Left colon (tissue), 2 donors: Measurements from ENCODE around the gene HNMT. TPM values are rescaled to one million over a fixed set of nuclear protein-coding genes. Genes with fewer than 3 reads are reported as not detected.
A peak's percentile ranks its signal among the peaks of the same experiment; 100 is the strongest.
"Not testable (repeated sequence)": the region's sequence is repeated elsewhere in the genome, so short reads cannot be mapped to it uniquely, and the experiment has no call there.

Experiments
- ATAC-seq: fragments of 200-7000 bp; cut with Tn5 transposase; one replicate; pipeline ENCODE4 v1.9.1; 2020; ENCODE audit warnings: mild to moderate bottlenecking, moderate library complexity
- DNase-seq, 2 donors: peaks; one replicate each; pipeline ENCODE4 v3.0.0-alpha.2; 2020
- intact Hi-C, 2 donors: fragments of 100-400 bp; cut with DNase I in 1 of 2; cut with micrococcal nuclease in 1 of 2; formaldehyde crosslinking; loops; one replicate each; pipeline versions ENCODE4 v1.11.2 to v1.14.0; 2022; cut with DNase I, micrococcal nuclease
- total RNA-seq, 2 donors: library from RNA; stranded (reverse); fragmentation: NEBNext Ultra II Directional; extraction: Animal tissue kit (Norgen Biotek cat#: 25700); gene quantifications; one replicate each; pipeline ENCODE4 v1.2.1, GENCODE V29; 2021
- donor health status: DM: no; HTN: no; CAD: no.
- donor health status: DM: yes; HTN: yes; CAD: no.

HNMT gene
- total RNA-seq, 2 donors from 2014 or later = 74.0 to 78.2 TPM

DNA sequence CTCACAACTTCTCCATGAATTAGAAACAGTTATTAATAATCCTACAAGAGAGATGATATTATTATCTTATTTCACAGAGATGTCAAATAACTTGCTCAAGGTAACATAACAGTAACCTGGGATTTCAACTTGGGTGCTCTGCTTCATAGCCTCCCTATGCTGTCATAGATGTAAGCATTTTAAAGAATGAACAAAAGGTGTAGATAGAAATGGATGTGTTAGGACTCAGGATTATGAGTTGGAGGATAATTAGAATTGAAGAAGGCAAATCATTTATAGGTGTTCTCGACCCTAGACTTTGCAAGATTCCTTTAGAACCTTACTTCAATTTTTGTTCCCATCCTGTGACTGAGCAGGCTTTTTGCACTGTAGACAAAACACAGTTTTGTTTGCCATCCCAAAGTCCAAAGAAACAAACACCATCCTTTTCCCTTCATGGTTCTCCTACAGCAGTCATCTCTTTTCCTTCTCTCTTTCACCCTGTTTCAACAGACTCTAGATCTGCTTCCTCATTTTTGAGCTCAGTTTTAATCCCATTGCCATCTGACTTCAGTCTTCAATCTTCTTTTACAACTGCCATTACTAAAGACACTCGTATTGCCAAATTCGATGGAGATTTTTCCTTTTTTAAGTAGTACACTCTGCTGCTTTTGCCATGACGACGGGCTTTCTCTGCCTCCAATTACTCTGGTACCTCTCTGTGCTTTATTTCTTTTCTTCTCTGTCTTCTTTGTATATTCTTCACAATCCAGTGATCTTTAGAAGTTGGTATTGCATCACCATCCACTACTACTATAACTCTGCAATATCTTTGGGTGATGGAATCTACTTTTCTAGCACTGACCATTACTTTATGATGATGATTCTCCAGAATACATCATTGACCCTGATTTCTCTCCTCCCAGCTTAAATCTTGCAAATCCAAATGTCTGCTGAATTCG is 4.5 kb downstream of the HNMT start:
- ATAC-seq = no peak
- intact Hi-C loops = no loop called here
- DNase-seq = no peak

DNA sequence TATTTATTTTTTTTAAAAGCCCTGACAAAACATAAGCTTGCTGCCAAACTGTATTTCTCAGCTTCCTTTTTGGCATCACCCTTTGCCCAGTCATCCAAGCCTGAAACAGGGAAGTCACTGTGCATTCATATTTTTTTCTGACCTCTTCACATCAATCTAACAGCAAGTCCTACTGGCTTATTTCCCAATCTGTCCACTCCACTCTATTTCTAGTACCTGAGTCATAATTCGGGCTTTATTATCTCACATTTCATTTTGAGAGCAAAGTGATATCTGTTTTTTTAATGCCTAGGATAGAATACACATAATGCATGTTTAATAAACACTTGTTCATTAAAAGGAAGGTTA is 5.1 kb downstream of the HNMT start:
- DNase-seq (no peak), ATAC-seq (peak; percentile 31)
- intact Hi-C loops = no loop called here

DNA sequence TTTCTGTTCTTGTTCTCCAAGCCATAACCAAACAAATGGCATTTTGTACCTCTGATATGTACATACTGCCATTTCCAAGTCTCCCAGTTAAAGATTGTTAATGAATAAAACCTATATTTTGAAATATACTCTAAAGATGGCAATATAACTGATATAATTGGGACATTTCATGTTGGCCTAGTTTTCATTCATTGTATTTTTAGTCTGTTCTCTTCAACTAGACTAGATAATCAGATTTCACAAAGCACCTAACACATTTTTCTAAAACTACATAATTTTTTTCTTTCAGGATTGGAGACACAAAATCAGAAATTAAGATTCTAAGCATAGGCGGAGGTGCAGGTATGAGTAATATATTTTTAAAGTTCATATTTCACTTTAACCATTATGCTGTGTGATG is 5.6 kb downstream of the HNMT start:
- intact Hi-C loops = no loop called here
- ATAC-seq (no peak), DNase-seq (no peak)

DNA sequence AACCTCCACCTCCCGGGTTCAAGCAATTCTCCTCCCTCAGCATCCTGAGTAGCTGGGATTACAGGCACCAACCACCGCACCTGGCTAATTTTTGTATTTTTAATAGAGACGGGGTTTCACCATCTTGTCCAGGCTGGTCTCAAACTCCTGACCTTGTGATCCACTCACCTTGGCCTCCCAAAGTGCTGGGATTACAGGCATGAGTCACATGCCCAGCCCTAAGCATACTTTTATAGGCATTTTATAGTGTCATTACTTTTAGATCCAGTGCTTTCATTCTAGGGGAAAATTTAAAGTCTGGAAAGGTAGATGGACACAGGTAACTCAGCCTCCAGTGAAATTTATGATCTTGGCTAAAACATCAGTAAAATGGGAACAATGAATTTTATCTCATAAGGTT is 7.0 kb downstream of the HNMT start:
- DNase-seq, intact Hi-C loops: not testable (repeated sequence)
- ATAC-seq = peak; percentile 52

DNA sequence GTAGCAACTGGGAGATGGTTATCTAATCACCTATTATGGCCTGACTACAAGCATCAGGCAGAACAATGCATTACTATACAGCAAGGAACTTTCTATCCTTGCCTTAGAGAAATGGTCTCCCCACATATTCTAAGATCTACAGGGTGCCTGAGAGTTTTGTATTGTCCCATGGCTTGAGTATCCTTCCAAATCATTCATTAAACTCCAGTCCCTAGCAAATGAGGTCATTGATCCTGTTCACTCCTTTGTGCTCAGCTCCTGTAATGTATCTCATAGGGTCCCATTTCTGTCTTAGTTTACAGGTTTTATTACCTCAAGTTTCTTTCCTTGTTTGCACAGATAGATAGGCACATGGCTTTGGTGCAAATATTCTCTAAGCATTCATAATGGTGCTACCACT is 9.0 kb downstream of the HNMT start:
- intact Hi-C loops = no loop called here
- DNase-seq (no peak), ATAC-seq (peak; percentile 45)

DNA sequence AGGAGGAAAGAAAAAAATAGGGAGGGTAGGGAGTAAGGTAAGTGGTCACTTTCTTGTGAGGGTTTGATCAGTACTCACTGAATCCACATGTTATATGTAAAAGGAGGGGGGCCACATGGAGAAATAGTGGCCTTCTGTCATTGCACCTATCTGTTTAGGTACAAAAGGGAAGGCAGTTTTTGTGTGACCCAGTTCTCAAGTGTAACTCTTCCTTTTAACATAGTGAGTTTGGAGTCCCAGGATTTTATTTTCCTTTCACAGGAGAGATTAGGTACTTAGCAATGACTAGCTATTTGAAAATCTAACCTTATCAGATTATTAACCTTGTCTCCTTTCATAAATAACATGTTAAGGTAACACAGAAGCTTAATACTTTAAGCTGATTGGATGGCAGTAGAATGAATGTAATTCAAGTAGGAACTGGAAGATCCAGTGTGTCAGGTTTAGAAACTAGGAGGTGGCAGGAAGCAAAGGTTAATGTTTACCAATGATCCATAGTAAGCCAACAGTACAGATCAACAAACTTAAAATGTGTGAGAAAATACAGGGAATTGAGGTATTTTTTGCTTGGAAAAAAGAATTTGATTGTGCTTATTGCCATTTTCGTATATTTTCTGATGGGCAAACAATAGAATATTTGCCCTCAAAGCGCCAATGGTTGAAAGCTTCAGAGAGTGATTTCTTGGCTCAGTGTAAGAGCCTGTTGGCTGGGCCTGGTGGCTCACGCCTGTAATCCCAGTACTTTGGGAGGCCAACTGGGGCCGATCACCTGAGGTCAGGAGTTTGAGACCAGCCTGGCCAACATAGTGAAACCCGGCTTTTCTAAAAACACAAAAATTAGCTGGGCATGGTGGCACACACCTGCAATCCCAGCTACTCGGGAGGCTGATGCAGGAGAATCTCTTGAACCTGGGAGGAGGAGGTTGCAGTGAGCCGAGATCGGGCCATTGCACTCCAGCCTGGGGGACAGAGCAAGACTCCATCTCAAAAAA is 11.3 kb downstream of the HNMT start:
- DNase-seq = no peak
- intact Hi-C loops = no loop called here
- peak; percentile 94 for ATAC-seq

DNA sequence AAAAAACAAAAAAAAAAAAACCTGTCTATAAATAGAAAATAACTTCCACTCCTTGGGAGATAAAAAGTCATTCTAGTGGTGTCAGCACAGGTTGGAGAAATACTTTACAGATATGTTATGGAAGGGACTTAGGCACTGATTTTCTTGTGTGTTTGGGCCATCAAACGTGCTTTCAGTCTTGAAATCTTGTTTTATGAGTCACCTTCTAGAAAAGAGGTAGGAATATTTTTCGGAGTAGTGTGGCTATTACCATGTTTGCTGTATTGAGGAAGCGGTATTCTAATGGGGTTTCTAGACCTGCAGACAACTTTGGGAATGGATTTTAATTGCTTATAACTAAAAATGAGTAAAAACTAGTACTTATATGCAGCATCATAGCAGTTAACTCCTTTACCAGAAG is 12.0 kb downstream of the HNMT start:
- ATAC-seq = no peak
- no peak for DNase-seq
- intact Hi-C loops = no loop called here

DNA sequence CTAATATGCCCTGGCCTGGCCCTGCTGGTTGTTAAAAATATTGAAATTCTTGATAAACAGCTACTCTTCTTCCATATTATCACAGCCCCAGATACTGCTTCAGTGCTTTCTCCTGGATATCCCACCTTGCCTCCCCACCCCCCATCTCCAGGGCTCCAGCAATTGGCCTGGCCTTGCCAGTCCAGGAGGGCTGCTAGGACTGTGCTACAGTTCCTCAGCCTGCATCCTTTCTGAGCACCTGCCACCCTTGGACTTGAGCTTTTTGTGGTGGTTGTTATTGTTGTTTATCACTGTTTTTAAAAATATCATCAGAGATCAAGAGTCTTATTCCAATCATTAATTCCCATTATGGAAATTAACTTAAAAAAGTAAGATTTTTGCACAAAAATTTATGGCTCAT is 13.5 kb downstream of the HNMT start:
- intact Hi-C loops = no loop called here
- no peak for ATAC-seq
- no peak for DNase-seq

DNA sequence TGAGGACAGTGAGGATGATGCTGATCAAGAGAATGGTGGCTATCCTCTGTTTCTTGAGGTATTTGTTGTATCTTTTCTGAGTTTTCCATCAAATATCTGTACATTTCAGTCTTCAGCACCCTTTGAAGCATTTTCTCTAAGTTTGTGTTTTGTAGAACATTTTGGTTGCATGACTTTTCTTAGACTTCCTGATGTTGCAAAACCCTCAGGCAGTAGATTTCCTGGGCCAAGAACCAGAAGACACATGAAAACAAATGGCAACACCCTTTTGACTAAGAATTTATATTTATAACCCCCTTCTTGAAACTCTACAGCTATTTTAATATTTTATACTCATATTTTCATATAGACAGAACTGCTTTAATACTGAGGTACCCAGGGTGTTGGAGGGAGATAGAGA is 16.2 kb downstream of the HNMT start:
- DNase-seq (no peak), ATAC-seq (no peak)
- intact Hi-C loops = no loop called here

DNA sequence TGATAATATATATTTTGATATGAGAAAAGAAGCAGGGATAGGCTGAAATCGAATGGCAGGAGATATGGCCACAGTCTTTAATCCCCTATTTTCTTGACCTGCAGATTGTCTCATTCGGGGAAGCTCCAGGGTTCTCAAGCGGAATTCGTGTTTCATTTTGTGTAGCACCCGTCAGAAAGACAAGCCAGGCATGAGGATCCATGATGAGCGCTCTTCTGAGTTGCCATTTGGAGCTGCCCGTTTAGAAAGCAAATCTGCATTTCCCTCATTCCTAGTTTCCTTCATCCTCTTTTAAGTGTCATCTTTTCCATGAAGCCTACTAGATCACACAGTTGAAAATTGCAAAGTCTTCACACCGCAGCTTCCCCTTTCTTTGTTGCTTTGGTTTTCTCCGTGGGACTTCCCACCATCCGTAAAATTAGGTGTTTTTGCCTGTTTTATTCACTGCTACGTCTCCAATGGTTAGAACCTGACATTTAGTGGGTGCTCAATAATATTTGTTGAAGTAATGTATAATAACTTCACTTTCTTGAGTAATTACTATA is 16.9 kb downstream of the HNMT start:
- intact Hi-C loops = no loop called here
- ATAC-seq (no peak), DNase-seq (no peak)

DNA sequence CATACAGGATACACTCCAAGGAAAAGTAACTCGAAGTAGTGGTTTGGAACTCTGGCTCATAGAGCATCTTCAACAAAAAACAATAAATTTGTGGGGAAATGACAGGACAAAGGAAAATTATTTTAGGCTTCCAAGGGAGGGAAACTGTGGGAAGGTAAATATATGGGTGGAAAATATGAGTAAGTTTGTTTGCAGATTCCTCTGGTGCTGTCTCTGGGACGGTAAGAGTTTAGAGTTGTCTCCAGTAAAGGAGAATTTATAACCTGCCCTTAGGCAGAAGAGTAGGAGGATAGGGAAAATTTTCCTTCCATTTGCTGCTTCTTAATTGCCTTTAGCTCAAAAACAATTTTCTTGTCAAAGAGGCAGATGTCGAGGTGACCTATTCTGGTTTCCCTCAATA is 19.3 kb downstream of the HNMT start:
- ATAC-seq = no peak
- intact Hi-C loops = no loop called here

DNA sequence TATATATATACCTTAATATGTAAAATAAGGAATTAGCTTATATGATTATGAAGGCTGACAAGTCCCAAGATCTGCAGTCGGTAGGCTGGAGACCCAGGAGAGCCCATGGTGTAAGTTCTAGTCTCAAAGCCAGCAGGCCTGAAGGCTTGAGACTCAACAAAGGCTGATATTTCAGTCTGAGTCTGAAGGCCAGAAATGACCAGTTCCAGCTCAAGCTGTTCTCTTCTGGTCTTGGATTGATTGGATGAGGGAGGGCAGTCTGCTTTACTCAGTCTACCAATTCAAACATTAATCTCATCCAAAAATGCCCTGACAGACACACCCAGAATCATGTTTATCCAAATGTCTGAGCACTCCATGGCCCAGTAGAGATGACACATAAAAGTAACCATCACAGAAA is 22.0 kb downstream of the HNMT start:
- ATAC-seq = no peak

More for the DNA sequence above, 19.3 kb downstream of the HNMT start:
- DNase-seq = no peak

DNA sequence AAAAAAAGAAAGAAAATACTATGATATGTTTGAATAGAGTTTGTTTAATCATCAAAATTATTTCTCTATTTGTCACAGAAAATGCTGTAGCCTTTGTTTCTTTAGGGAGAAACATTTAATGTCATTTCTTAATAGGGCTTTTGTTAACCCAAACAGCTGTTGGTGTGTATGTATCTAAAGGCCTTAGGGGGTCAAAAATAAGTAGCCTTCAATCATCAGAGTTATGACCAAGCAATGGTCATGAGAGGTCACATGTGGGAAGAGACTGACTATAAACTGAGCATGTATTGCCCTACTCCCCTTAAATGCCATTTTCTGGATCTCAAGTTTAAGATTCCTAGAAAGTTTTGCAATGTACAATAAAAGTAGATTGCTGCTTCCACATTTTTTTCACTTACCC is 22.7 kb downstream of the HNMT start:
- intact Hi-C loops = no loop called here
- ATAC-seq (no peak), DNase-seq (no peak)

More for the DNA sequence above, 22.0 kb downstream of the HNMT start:
- intact Hi-C loops = no loop called here
- no peak for DNase-seq

DNA sequence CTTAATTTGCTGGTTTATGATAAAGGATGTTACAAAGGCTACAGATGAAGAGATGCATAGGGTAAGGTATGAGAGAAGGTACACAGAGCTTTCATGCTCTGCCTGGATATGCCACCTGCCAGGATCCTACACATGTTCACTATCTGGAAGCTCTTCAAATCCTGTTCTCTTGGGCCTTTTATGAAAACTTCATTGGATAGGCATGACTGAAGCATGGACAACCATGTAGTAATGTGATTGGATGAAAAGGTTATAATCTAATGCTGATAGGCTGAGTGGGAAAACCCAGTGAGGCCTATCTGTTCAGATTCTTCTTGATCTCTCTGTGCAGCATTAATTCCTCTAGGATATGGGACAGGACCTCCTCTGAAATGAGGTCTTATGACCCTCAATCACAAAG is 26.8 kb downstream of the HNMT start:
- ATAC-seq (no peak), DNase-seq (no peak)

DNA sequence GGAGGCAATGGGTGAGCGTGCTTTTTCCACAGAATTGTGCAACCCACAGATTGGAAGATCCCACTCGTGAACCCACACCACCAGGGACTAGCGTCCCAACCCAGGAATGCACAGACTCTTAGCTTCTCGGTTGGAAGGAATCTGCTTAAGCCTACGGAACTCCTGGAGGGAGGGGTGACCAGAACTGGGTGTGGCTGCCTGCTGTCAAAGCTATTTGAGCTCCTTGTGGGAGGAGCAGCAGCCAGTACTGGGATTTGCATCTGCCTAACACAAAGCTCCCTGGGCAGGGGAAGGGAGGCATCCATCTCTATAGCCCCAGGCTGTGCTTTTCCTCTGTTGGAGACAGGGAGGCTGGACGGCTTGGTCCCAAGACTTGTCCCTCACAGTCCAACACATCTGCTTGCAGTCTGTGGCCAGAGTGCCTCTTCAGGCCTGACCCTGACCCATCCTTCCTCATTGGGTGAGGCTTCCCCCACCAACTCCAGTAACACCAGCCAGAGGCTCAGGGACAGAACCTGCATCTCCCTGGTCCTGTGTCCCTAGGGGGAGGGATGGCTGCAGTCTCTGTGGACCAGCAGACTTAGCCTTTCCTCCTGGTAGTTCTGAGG is 27.9 kb downstream of the HNMT start:
- ATAC-seq (no peak), DNase-seq (no peak)
- intact Hi-C loops = no loop called here

More for the DNA sequence above, 26.8 kb downstream of the HNMT start:
- intact Hi-C loops = no loop called here

DNA sequence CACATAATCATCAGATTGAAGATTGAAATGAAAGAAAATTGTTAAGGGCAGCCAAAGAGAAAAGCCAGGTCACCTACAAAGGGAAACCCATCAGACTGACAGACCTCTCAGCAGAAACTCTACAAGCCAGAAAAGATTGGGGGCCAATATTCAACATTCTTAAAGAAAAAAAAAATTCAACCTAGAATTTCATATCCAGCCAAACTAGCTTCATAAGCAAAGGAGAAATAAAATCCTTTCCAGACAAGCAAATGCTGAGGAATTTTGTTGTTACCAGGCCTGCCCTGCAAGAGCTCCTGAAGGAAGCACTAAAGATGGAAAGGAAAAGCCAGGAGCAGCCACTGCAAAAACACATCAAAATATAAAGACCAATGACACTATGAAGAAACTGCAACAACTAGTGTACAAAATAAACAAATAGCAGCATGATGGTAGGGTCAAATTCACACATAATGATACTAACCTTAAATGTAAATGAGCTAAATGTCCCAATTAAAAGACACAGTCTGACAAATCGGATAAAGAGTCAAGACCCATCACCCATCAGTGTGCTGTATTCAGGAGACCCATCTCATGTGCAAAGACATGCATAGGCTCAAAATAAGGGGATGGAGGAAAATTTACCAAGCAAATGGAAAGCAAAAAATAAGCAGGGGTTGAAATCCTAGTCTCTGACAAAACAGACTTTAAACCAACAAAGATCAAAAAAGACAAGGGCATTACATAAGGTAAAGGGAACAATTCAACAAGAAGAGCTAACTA is 29.6 kb downstream of the HNMT start:
- ATAC-seq, intact Hi-C loops, DNase-seq: not testable (repeated sequence)

DNA sequence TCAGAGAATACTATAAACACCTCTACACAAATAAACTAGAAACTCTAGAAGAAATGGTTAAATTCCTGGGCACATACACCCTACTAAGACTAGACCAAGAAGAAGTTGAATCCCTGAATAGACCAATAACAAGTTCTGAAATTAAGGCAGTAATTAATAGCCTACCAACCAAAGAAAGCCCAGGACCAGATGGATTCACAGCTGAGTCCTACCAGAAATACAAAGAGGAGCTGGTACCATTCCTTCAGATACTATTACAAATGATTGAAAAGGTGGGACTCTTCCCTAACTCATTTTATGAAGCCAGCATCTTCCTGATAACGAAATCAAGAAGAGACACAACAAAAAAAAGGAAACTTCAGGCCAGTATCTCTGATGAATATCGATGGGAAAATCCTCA is 31.1 kb downstream of the HNMT start:
- ATAC-seq, intact Hi-C loops, DNase-seq: not testable (repeated sequence)

DNA sequence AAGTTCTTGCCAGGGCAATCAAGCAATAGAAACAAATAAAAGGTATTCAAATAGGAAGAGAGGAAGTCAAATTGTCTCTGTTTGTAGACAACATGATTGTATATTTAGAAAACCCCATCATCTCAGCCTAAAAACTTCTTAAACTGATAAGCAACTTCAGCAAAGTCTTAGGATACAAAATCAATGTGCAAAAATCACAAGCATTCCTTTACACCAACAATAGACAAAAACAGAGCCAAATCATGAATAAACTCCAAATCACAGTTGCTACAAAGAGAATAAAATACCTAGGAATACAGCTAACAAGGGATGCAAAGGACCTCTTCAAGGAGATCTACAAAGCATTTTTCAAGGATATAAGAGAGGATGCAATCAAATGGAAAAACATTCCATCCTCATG is 31.9 kb downstream of the HNMT start:
- DNase-seq, ATAC-seq, intact Hi-C loops: not testable (repeated sequence)
